RWPE1 (cell line): Measurements from ENCODE around the gene CAMK2B.

Source experiments
- CTCF ChIA-PET: fragments of 350-600 bp; sonication (Branson Sonifier 250); formaldehyde crosslinking; extraction: SDS; loops from one replicate; lab custom pipeline; 2021; lab: Yijun Ruan, JAX
- POLR2A ChIA-PET: fragments of 400-600 bp; formaldehyde crosslinking; extraction: SDS; loops from one replicate; lab custom pipeline; 2020; ENCODE audit warnings: antibody characterized with exemption; ENCODE audit not compliant: low non-redundant PET; lab: Yijun Ruan, JAX
- DNase-seq: peaks from one replicate; pipeline ENCODE4 v3.0.0; 2012; ENCODE audit warnings: low spot score
- H3K27ac ChIP-seq: fragments of 450-650 bp; 2 replicates; pipeline ENCODE4 v1.5.1; 2017
- TF ChIP-seq, protein P1 (sequence below): fragments of 450-650 bp; conservative IDR thresholded peaks from 2 replicates; pipeline ENCODE4 v1.5.1; 2017; ENCODE audit warnings: low read depth, mild to moderate bottlenecking

CAMK2B gene

DNA sequence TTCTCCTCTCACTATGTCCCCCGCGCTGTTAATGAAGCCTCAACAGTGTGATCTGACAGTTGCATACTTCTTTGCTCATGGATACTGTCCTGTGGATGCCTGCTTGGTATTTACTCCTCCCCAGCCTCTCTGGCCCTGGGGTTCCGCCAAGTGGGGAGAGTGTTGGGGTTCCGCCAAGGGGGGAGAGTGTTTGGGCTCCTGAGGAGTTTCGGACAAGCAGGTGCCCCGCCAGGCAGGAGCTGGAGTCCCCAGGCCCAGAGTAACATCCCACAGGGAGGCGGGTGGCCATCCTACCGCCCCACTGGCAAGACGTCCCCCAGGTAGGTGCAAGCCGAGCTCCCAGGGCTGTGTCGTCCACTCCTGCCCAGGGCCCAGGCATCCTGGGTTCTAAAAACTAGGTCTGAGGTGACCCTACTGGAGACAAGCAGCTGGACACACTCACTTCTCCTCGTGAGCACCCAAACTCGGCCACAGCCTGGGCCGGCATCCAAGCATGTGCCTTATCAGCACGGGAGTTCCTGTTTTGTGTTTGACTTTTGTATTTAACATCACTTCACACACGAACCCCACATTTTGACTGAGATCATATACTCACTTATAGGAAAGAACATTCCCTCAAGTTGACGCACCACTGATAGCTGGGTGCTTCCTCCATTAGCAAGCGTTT lies 34.2 kb downstream of the CAMK2B start:
- ChIA-PET POLR2A (no interaction called here), CTCF (interaction anchor here (1.4 kb wide), 1 partner anchor 50 kb away, joined by 4 read pairs; no protein-coding TSS in a partner anchor)

DNA sequence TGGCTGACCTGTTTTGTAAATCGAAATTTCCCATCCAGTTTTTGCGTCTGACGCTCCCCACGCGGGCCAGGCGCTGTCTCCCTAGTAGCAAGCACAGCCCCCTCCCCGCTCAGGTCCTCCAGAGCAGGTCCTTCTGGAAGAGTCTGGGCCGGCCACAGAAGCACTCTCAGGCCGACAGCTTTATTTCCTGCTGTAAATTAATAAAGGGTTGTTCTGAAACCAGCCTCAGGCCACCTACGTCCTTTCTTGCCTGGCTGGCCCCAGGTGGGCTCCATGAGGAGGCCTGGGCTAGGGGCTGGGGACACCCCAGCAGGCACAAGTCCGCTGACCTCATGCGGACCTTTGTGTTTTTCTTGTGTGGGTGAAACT lies 35.2 kb downstream of the CAMK2B start:
- CTCF ChIA-PET: interaction anchor here (1.4 kb wide), 1 partner anchor 49 kb away, joined by 4 read pairs; no protein-coding TSS in a partner anchor
- no peak overlapping the region for H3K27ac ChIP-seq
- POLR2A ChIA-PET: no interaction called here
- DNase-seq: no peak
- TF ChIP-seq, protein P1, sequence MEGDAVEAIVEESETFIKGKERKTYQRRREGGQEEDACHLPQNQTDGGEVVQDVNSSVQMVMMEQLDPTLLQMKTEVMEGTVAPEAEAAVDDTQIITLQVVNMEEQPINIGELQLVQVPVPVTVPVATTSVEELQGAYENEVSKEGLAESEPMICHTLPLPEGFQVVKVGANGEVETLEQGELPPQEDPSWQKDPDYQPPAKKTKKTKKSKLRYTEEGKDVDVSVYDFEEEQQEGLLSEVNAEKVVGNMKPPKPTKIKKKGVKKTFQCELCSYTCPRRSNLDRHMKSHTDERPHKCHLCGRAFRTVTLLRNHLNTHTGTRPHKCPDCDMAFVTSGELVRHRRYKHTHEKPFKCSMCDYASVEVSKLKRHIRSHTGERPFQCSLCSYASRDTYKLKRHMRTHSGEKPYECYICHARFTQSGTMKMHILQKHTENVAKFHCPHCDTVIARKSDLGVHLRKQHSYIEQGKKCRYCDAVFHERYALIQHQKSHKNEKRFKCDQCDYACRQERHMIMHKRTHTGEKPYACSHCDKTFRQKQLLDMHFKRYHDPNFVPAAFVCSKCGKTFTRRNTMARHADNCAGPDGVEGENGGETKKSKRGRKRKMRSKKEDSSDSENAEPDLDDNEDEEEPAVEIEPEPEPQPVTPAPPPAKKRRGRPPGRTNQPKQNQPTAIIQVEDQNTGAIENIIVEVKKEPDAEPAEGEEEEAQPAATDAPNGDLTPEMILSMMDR: no peak

More for the DNA sequence above, 34.2 kb downstream of the CAMK2B start:
- no peak overlapping the region for H3K27ac ChIP-seq
- DNase-seq: no peak
- TF ChIP-seq, protein P1: no peak

DNA sequence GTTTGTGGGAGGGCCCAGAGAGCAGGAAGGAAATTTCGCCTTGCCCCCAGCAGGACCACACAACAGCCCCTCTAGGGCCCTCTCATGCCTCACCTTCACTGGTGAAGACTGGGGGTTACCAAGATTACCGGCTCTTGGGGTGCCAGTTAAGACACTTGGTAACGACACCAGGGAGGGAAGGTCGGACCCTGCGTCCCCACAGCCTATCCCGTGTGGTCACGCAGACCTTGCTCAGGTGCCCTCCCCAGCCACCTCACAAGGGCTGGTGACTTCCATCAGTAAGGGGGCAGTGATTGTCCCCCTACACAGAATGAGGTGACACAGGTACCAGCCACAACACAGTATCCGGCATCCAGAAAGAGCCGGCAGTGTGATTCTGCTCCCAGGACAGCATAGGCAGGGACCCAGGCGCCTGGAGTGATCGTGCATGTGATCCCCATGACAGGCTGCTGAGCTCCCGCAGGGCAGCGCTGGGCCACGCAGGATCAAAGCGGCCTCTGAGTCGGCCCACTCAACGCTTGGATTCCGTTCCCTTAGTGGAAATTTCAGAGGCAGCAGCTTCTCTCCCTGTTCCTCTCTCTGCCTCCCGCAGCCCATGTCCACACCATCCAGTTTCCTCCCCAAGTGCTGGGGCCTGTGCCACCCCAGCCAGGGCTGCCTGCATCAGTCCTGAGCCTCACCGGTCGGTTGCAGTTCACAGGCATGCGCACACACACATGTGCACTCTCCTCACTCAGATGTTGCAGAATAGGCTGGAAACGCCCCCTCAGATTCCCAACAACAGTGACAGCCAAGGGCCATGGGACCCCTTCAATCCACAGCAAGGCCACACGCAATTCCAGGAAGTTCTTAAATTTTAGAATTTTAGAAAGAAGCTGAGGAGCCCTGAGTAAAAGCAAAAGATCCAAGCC lies 35.8 kb downstream of the CAMK2B start:
- DNase-seq: no peak
- TF ChIP-seq, protein P1: no peak
- ChIA-PET CTCF (interaction anchor here (0.6 to 1.4 kb wide), 2 partner anchors 48 to 173 kb away, joined by 4 read pairs; no protein-coding TSS in a partner anchor), POLR2A (no interaction called here)
- H3K27ac ChIP-seq: no peak overlapping the region; the same call in 1 of the 2 replicates

DNA sequence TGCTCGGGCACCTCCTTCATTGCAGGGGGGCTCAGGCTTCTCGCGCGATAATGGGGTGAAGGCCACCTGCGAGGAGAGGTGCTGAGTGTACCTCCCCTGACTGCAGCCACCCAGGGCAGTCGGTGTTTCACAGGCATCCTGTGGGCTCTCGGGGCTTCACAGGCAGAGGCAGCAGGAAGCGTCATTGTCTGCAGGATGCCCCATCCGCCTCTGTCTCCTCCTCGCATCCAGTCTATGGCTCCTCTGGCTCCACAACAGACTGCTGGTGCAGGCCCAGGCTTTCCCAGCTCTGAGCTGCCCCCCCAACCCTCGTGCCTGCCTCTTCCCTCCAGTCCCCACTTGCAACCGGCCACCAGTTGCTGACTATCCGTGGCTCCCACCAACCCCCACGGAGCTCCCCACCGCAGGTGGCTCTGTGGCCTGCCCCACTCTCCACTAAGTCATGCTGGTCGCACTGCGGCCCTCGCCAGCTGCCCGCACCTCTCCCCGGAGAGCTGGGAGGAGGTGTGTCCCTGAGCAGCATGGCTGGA lies 36.5 kb downstream of the CAMK2B start:
- ChIA-PET CTCF (interaction anchor here (0.6 kb wide), 1 partner anchor 174 kb away, joined by 4 read pairs; no protein-coding TSS in a partner anchor), POLR2A (no interaction called here)
- no peak overlapping the region for H3K27ac ChIP-seq
- DNase-seq: no peak
- TF ChIP-seq, protein P1: no peak

DNA sequence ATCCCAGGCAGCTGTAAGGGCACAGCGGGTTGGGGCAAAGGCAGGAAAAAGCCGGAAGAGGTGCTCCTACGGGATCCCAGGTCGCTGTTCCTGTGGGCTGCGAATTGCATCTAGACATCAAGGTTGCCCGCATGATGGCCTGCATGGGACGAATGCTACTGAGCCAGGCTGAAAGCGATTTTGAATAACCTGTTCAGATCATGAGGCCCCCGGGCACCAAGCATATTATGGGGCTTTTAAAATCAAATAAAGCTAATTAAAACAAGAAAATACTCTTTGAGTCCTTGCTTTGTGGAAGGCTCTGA lies 37.1 kb downstream of the CAMK2B start:
- no peak for DNase-seq
- POLR2A ChIA-PET: no interaction called here
- H3K27ac ChIP-seq: no peak overlapping the region
- TF ChIP-seq, protein P1: no peak
- CTCF ChIA-PET: no interaction called here
